Trophoblast cell (in vitro differentiated cells and primary cell): Measurements from ENCODE around the gene EVI2B.

Experiments used
- DNase-seq, 2 donors: peaks; one replicate each; pipeline ENCODE4 v3.0.0-alpha.2; 2016
- H2AFZ ChIP-seq: 2 replicates; pipeline ENCODE4 v1.6.1; 2013; ENCODE audit warnings: low read length, moderate library complexity, mild to moderate bottlenecking; ENCODE audit not compliant: insufficient read depth, poor library complexity
- H2AK5ac ChIP-seq: 2 replicates; pipeline ENCODE4 v1.6.1; 2013; ENCODE audit warnings: mild to moderate bottlenecking, low read length
- H2BK120ac ChIP-seq: 2 replicates; pipeline ENCODE4 v1.6.1; 2013; ENCODE audit warnings: low read length, mild to moderate bottlenecking, moderate library complexity; ENCODE audit not compliant: insufficient read depth, poor library complexity
- H2BK12ac ChIP-seq: 2 replicates; pipeline ENCODE4 v1.6.1; 2013; ENCODE audit warnings: mild to moderate bottlenecking, low read length, moderate library complexity
- H2BK5ac ChIP-seq: 2 replicates; pipeline ENCODE4 v1.6.1; 2013; ENCODE audit warnings: low read length, low read depth, moderate library complexity, mild to moderate bottlenecking; ENCODE audit not compliant: poor library complexity
- H3K14ac ChIP-seq: 2 replicates; pipeline ENCODE4 v1.6.1; 2013; ENCODE audit warnings: mild to moderate bottlenecking, low read length
- H3K18ac ChIP-seq: 2 replicates; pipeline ENCODE4 v1.6.1; 2013; ENCODE audit warnings: mild to moderate bottlenecking, low read length
- H3K23ac ChIP-seq: 2 replicates; pipeline ENCODE4 v1.6.1; 2013; ENCODE audit warnings: low read length
- H3K27ac ChIP-seq: 2 replicates; pipeline ENCODE4 v1.5.1; 2013; ENCODE audit warnings: low read depth, mild to moderate bottlenecking, inconsistent platforms, low read length, moderate library complexity
- H3K27me3 ChIP-seq: 2 replicates; pipeline ENCODE4 v1.6.1; 2013; ENCODE audit warnings: inconsistent platforms, mild to moderate bottlenecking, low read length, moderate library complexity; ENCODE audit not compliant: insufficient read depth
- H3K36me3 ChIP-seq, 2 experiments: 1 replicate in 1 of 2; 2 replicates in 1 of 2; pipeline ENCODE4 v1.6.1; 2013; ENCODE audit warnings: low read length in 2 of 2, mild to moderate bottlenecking in 2 of 2, moderate library complexity in 1 of 2; ENCODE audit not compliant: insufficient read depth in 2 of 2, control insufficient read depth in 1 of 2
- H3K4ac ChIP-seq: 2 replicates; pipeline ENCODE4 v1.6.1; 2013; ENCODE audit warnings: low read depth, mild to moderate bottlenecking, low read length, moderate library complexity
- H3K4me1 ChIP-seq, 2 experiments: 1 replicate in 1 of 2; 2 replicates in 1 of 2; pipeline ENCODE4 v1.6.1; 2013; ENCODE audit warnings: low read length in 2 of 2, mild to moderate bottlenecking in 2 of 2, moderate library complexity in 1 of 2; ENCODE audit not compliant: insufficient read depth in 2 of 2, control insufficient read depth in 1 of 2
- H3K4me2 ChIP-seq: 2 replicates; pipeline ENCODE4 v1.6.1; 2013; ENCODE audit warnings: inconsistent platforms, mild to moderate bottlenecking, low read length, moderate library complexity
- H3K4me3 ChIP-seq: 2 replicates; pipeline ENCODE4 v1.5.1; 2013; ENCODE audit warnings: mild to moderate bottlenecking, low read depth, low read length, inconsistent platforms
- H3K79me1 ChIP-seq: one replicate; pipeline ENCODE4 v1.6.1; 2013; ENCODE audit warnings: low read length
- H3K79me2 ChIP-seq: 2 replicates; pipeline ENCODE4 v1.6.1; 2013; ENCODE audit warnings: low read length, mild to moderate bottlenecking; ENCODE audit not compliant: control insufficient read depth, insufficient read depth, poor library complexity
- H3K9ac ChIP-seq: 2 replicates; pipeline ENCODE4 v1.6.1; 2013; ENCODE audit warnings: mild to moderate bottlenecking, low read length
- H3K9me3 ChIP-seq: 2 replicates; pipeline ENCODE4 v1.6.1; 2013; ENCODE audit warnings: low read depth, mild to moderate bottlenecking, control low read depth, inconsistent platforms, low read length; ENCODE audit not compliant: insufficient read depth
- H4K12ac ChIP-seq: 2 replicates; pipeline ENCODE4 v1.6.1; 2013; ENCODE audit warnings: low read depth, mild to moderate bottlenecking, low read length, moderate library complexity
- H4K8ac ChIP-seq: 2 replicates; pipeline ENCODE4 v1.6.1; 2013; ENCODE audit warnings: low read depth, mild to moderate bottlenecking, low read length, moderate library complexity
- H4K91ac ChIP-seq: one replicate; pipeline ENCODE4 v1.6.1; 2013; ENCODE audit warnings: low read depth, mild to moderate bottlenecking, low read length, moderate library complexity
- WGBS: extraction: QIAGEN DNeasy Blood & Tissue Kit; methylation state at CpG from one replicate; pipeline ENCODE4 v1.1.7; 2013; ENCODE audit warnings: missing lambda C conversion rate; ENCODE audit not compliant: insufficient read length, insufficient coverage; ENCODE audit errors: extremely low coverage; 5-methylcytosine and 5-hydroxymethylcytosine counted together

EVI2B gene

DNA sequence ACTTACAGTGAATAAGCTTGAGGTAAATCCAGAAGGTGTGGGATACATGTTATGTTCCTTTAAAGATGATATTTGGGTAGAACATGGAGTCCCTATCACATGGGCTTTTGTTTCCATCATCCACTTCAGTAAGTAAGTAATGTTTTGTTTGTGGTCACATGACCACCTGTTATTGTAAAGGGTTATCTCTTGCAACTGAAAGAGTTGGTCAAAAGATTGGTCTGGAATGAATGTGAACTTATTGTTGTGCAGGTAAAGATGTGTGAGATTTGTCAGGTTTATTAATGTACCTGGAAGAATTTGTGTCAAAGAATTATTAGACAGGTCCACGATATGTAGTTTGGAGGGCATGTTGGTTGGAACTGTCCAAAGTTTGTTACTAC lies 18.4 kb downstream of the EVI2B start:
- Histone ChIP-seq H3K36me3 (peaks cover 0 to 1% of the 10 kb centered on the region in 2 experiments), H3K4me3 (no peak overlapping the region), H3K18ac (no peak overlapping the region), H3K4me1 (no peaks in the 10 kb centered on the region), H3K4me2 (no peak overlapping the region), H3K9ac (no peak overlapping the region), H2AK5ac (no peak overlapping the region), H4K8ac (no peak overlapping the region), H2BK12ac (no peak overlapping the region), H2BK120ac (no peak overlapping the region), H3K14ac (no peak overlapping the region), H3K27ac (no peak overlapping the region), H4K91ac (no peak overlapping the region), H2BK5ac (no peak overlapping the region), H3K9me3 (no peaks in the 10 kb centered on the region), H3K23ac (no peak overlapping the region), H2AFZ (no peak overlapping the region), H3K79me2 (no peaks in the 10 kb centered on the region), H4K12ac (no peak overlapping the region), H3K4ac (no peak overlapping the region), H3K27me3 (no peaks in the 10 kb centered on the region), H3K79me1 (no peaks in the 10 kb centered on the region)
- no peak for DNase-seq
- WGBS, result no CpG with 5 or more reads among the region's 1 CpG

DNA sequence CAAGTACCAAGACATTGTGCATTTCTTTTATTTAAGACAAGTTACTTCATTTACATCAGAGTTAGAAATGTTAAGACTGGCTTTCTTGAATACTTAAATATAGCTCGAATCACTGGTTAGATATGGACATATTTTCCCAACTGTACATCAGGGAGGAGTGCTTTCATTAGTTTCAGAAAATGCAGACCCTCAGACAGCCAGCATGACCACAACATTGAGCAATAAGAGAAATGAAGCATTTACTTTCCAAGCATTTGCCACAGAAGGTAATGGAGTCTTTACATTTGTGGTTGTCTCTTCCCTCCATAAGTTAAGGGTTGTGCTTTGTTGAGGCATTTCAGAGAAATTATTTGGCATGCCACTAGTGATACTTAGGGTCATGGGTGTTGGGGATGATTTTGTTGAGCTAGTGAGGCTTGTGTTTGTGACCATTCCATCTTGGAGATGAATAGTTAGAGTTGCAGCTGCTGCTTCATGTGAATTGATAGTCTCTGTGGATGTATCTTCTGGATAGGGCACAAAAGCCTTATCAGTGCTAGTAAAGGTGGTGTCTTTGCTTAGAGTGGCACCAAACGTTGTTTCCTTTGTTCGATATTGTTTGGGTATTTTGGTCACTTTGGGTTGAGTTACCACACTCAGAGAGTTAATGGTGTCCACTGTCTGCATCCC lies 18.9 kb downstream of the EVI2B start:
- H3K27ac ChIP-seq, result no peak overlapping the region
- H2AFZ ChIP-seq, result no peak overlapping the region
- no peak overlapping the region for H2AK5ac ChIP-seq
- no peak overlapping the region for H3K23ac ChIP-seq
- no peaks in the 10 kb centered on the region for H3K4me1 ChIP-seq
- H4K8ac ChIP-seq, result no peak overlapping the region
- H3K79me2 ChIP-seq, result no peaks in the 10 kb centered on the region
- no peak overlapping the region for H4K12ac ChIP-seq
- peaks cover 0 to 1% of the 10 kb centered on the region in 2 experiments for H3K36me3 ChIP-seq
- H2BK120ac ChIP-seq, result no peak overlapping the region
- no CpG with 5 or more reads among the region's 3 CpGs for WGBS
- H3K27me3 ChIP-seq, result no peaks in the 10 kb centered on the region
- no peak overlapping the region for H3K4me2 ChIP-seq
- H3K9me3 ChIP-seq, result no peaks in the 10 kb centered on the region
- H3K18ac ChIP-seq, result no peak overlapping the region
- H3K79me1 ChIP-seq, result no peaks in the 10 kb centered on the region
- H3K9ac ChIP-seq, result no peak overlapping the region
- no peak overlapping the region for H2BK12ac ChIP-seq
- DNase-seq, result peak; percentile 45 to 74
- no peak overlapping the region for H3K4me3 ChIP-seq
- H2BK5ac ChIP-seq, result no peak overlapping the region
- no peak overlapping the region for H3K4ac ChIP-seq
- H3K14ac ChIP-seq, result no peak overlapping the region
- H4K91ac ChIP-seq, result no peak overlapping the region

DNA sequence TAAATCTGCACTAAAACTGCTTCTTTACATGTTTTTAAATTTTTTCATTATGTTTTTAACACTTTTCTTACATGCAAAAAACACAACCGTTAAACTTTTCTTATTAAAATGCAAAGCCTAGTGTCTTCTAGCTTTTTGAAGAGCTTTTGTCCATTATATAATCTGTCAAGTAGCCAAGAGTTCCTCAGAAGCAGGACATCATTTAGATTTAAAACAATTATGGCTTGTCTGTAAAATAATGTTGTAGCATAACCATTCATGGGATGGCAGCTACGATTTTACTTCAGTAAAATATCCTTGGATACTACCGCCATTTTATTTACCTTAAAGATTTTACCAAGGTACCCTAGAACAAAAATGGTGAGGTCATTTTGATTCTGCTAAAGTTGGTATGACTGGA lies 19.6 kb downstream of the EVI2B start:
- Histone ChIP-seq H3K23ac (no peak overlapping the region), H3K4ac (no peak overlapping the region), H2AK5ac (no peak overlapping the region), H3K79me1 (no peaks in the 10 kb centered on the region), H3K18ac (no peak overlapping the region), H3K36me3 (peaks cover 0 to 1% of the 10 kb centered on the region in 2 experiments), H4K8ac (no peak overlapping the region), H3K4me2 (no peak overlapping the region), H3K4me3 (no peak overlapping the region), H3K27ac (no peak overlapping the region), H4K91ac (no peak overlapping the region), H2BK12ac (no peak overlapping the region), H2BK5ac (no peak overlapping the region), H3K9me3 (no peaks in the 10 kb centered on the region), H3K27me3 (no peaks in the 10 kb centered on the region), H3K14ac (no peak overlapping the region), H2AFZ (no peak overlapping the region), H3K79me2 (no peaks in the 10 kb centered on the region), H4K12ac (no peak overlapping the region), H3K4me1 (no peaks in the 10 kb centered on the region), H3K9ac (no peak overlapping the region), H2BK120ac (no peak overlapping the region)
- no peak for DNase-seq
- no CpG with 5 or more reads among the region's 3 CpGs for WGBS

DNA sequence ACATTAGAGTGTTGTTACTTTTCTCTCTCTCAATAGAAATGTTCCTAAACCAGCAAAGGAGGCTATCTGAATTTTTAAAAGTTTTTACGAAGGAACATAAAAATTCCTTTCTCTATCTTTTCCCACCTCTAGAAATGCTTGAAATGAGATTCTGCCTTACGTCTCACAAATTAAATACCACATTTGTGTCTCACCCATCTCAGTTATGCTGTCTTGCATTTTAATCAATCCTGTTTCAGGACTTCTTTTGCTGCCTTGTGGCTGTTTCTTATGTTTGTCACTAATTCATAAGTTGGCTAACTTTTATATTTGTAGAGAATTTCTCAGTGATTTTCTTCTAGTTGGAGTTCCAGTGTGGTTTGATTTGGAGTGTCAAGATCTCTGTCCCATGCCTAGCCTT lies 20.3 kb downstream of the EVI2B start:
- H3K27me3 ChIP-seq, result no peaks in the 10 kb centered on the region
- H3K9me3 ChIP-seq, result no peaks in the 10 kb centered on the region
- H3K9ac ChIP-seq, result no peak overlapping the region
- WGBS, result no CpG with 5 or more reads among the region's 2 CpGs
- no peak overlapping the region for H2BK12ac ChIP-seq
- DNase-seq, result peak; percentile 12 to 79
- no peak overlapping the region for H2BK5ac ChIP-seq
- no peak overlapping the region for H2AFZ ChIP-seq
- no peak overlapping the region for H3K27ac ChIP-seq
- no peak overlapping the region for H3K18ac ChIP-seq
- no peak overlapping the region for H3K4ac ChIP-seq
- no peak overlapping the region for H3K14ac ChIP-seq
- no peaks in the 10 kb centered on the region for H3K4me1 ChIP-seq
- H2AK5ac ChIP-seq, result no peak overlapping the region
- no peak overlapping the region for H2BK120ac ChIP-seq
- no peak overlapping the region for H3K4me3 ChIP-seq
- H4K8ac ChIP-seq, result no peak overlapping the region
- H3K36me3 ChIP-seq, result peaks cover 0 to 1% of the 10 kb centered on the region in 2 experiments
- no peaks in the 10 kb centered on the region for H3K79me2 ChIP-seq
- no peak overlapping the region for H4K12ac ChIP-seq
- H3K79me1 ChIP-seq, result no peaks in the 10 kb centered on the region
- H4K91ac ChIP-seq, result no peak overlapping the region
- no peak overlapping the region for H3K4me2 ChIP-seq
- no peak overlapping the region for H3K23ac ChIP-seq
